GM12865 (cell line): ENCODE data around the gene RNF19B.
A peak's percentile ranks its signal among the peaks of the same experiment; 100 is the strongest.

Experiments used
- DNase-seq: peaks from one replicate; pipeline ENCODE4 v3.0.0; 2010; ENCODE audit warnings: low read depth
- H3K4me3 ChIP-seq: 2 replicates; pipeline ENCODE4 v1.5.1; 2011; ENCODE audit warnings: mild to moderate bottlenecking, low read depth, low read length, control low read depth
- CTCF ChIP-seq: IDR thresholded peaks from 2 replicates; pipeline ENCODE4 v1.5.1; 2011; ENCODE audit warnings: low read length, control low read depth, low read depth, inconsistent platforms; ENCODE audit not compliant: insufficient read depth; ENCODE audit errors: missing control alignments

RNF19B gene

GRCh38 chr1:32985226-32985625 is 20.6 kb upstream of the RNF19B start:
- no peak for TF ChIP-seq CTCF
- no peak overlapping the region for H3K4me3 ChIP-seq
- DNase-seq, result no peak

GRCh38 chr1:32984455-32985171 is 20.0 kb upstream of the RNF19B start:
- TF ChIP-seq CTCF, result no peak
- DNase-seq, result peak; percentile 75
- no peak overlapping the region for H3K4me3 ChIP-seq

- H3K4me3 ChIP-seq, result no peak overlapping the region
- no peak for TF ChIP-seq CTCF
- no peak for DNase-seq
Observed at GRCh38 chr1:32984090-32984454, 19.5 kb upstream of the RNF19B start.

- no peak for TF ChIP-seq CTCF
- H3K4me3 ChIP-seq, result no peak overlapping the region
- DNase-seq, result no peak
Observed at GRCh38 chr1:32983020-32983419, 18.4 kb upstream of the RNF19B start.

- TF ChIP-seq CTCF, result no peak
- H3K4me3 ChIP-seq, result peak overlapping the region; percentile 57
- DNase-seq, result peak; percentile 93
Observed at GRCh38 chr1:32981003-32981901, 16.6 kb upstream of the RNF19B start.

GRCh38 chr1:32980080-32980479 is 15.5 kb upstream of the RNF19B start:
- TF ChIP-seq CTCF, result no peak
- DNase-seq, result no peak
- H3K4me3 ChIP-seq, result 0 out of 2 replicates have a peak overlapping the region, but pooled peaks have one; percentile 57
